Keratinocyte (primary cell): ENCODE measurements around the gene CCT2. TPM values are rescaled to one million over a fixed set of nuclear protein-coding genes. Genes with fewer than 3 reads are reported as not detected.
A peak's percentile ranks its signal among the peaks of the same experiment; 100 is the strongest.

Source experiments
- DNase-seq: peaks from one replicate; pipeline ENCODE4 v3.0.0-alpha.2; 2011; ENCODE audit warnings: low read depth, missing footprints, low spot score
- FAIRE-seq: peaks from 2 replicates; lab custom pipeline; 2011; peaks lifted over from hg19 to GRCh38; lab: Jason Lieb, UNC
- H2AFZ ChIP-seq: 2 replicates; pipeline ENCODE4 v1.6.0; 2012; ENCODE audit warnings: low read length, control low read depth, inconsistent platforms; ENCODE audit not compliant: control insufficient read depth
- H3K27ac ChIP-seq: 2 replicates; pipeline ENCODE4 v1.5.1; 2011; ENCODE audit warnings: low read length; ENCODE audit not compliant: control insufficient read depth, insufficient read depth
- H3K27me3 ChIP-seq: 3 replicates; pipeline ENCODE4 v1.6.0; 2011; ENCODE audit warnings: low read length; ENCODE audit not compliant: control insufficient read depth, insufficient read depth; ENCODE audit errors: extremely low read depth
- H3K36me3 ChIP-seq, 2 experiments: 2 replicates in 1 of 2; 3 replicates in 1 of 2; pipeline ENCODE4 v1.5.1; 2011; ENCODE audit warnings: low read length in 2 of 2, mild to moderate bottlenecking in 1 of 2; ENCODE audit not compliant: control insufficient read depth in 2 of 2, insufficient read depth in 2 of 2; ENCODE audit errors: extremely low read depth in 1 of 2
- H3K4me1 ChIP-seq: 3 replicates; pipeline ENCODE4 v1.5.1; 2011; ENCODE audit warnings: low read length; ENCODE audit not compliant: control insufficient read depth, insufficient read depth; ENCODE audit errors: extremely low read depth
- H3K4me2 ChIP-seq: 3 replicates; pipeline ENCODE4 v1.6.0; 2011; ENCODE audit warnings: low read depth, low read length; ENCODE audit not compliant: control insufficient read depth, insufficient read depth; ENCODE audit errors: extremely low read depth
- H3K4me3 ChIP-seq, 3 experiments: fragments of 200-600 bp in 1 of 3; sonication (generic) in 1 of 3; 2 replicates in 2 of 3; 3 replicates in 1 of 3; pipeline ENCODE4 v1.5.1; 2011 to 2016; ENCODE audit warnings: low read length in 3 of 3, mild to moderate bottlenecking in 3 of 3, control low read depth in 2 of 3, inconsistent platforms in 1 of 3, low read depth in 1 of 3, mixed read lengths in 1 of 3, mixed run types in 1 of 3, moderate library complexity in 1 of 3; ENCODE audit not compliant: control insufficient read depth in 2 of 3, insufficient read depth in 2 of 3; ENCODE audit errors: extremely low read depth in 1 of 3
- H3K79me2 ChIP-seq: 2 replicates; pipeline ENCODE4 v1.6.0; 2012; ENCODE audit warnings: low read length; ENCODE audit not compliant: control insufficient read depth, insufficient read depth
- H3K9ac ChIP-seq: 3 replicates; pipeline ENCODE4 v1.6.0; 2011; ENCODE audit warnings: low read length; ENCODE audit not compliant: control insufficient read depth, insufficient read depth; ENCODE audit errors: extremely low read depth
- H3K9me1 ChIP-seq: 3 replicates; pipeline ENCODE4 v1.6.0; 2011; ENCODE audit warnings: low read length; ENCODE audit not compliant: control insufficient read depth, insufficient read depth; ENCODE audit errors: extremely low read depth
- H3K9me3 ChIP-seq: 2 replicates; pipeline ENCODE4 v1.5.1; 2012; ENCODE audit warnings: low read depth, low read length; ENCODE audit not compliant: control insufficient read depth
- H4K20me1 ChIP-seq: 3 replicates; pipeline ENCODE4 v1.6.0; 2011; ENCODE audit warnings: low read length; ENCODE audit not compliant: control insufficient read depth, insufficient read depth; ENCODE audit errors: extremely low read depth
- CTCF ChIP-seq, 3 experiments: IDR thresholded peaks in 1 of 3; conservative IDR thresholded peaks in 1 of 3; optimal IDR thresholded peaks in 1 of 3; 2 replicates in 2 of 3; 3 replicates in 1 of 3; pipeline versions ENCODE3 to v1.5.1; 2011; ENCODE audit warnings: low read length in 3 of 3, mild to moderate bottlenecking in 3 of 3, moderate library complexity in 2 of 3, control low read depth in 1 of 3, inconsistent platforms in 1 of 3; ENCODE audit not compliant: insufficient read depth in 2 of 3; ENCODE audit errors: extremely low read depth in 1 of 3
- EZH2 ChIP-seq: IDR thresholded peaks from one replicate; pipeline ENCODE4 v1.6.1; 2012; ENCODE audit warnings: inconsistent platforms, mild to moderate bottlenecking, low read length, moderate library complexity
- dilution Hi-C: fragments of 300-500 bp; cut with MboI; formaldehyde crosslinking; loops from one replicate; pipeline ENCODE4 v1.7.0; 2020; ENCODE audit warnings: low sequenced_read_pairs; ENCODE audit not compliant: extremely low pct_ligation_motif_present
- polyA plus RNA-seq, 5 experiments: library from polyadenylated mRNA; depleted of rRNA in 3 of 5; stranded (reverse) in 3 of 5; stranded (forward) in 1 of 5; unstranded in 1 of 5; fragments of >200 nt; gene quantifications; 1 replicate in 1 of 5; 2 replicates in 3 of 5; 3 replicates in 1 of 5; pipeline versions ENCODE4 v1.2.1 to v1.2.3, GENCODE V29; 2011 to 2012; ENCODE audit warnings: missing spikeins in 2 of 5, low read depth in 1 of 5, low replicate concordance in 1 of 5

The CCT2 gene
- polyA plus RNA-seq, 1 donor (not counting 4 experiments of a cell fraction or from before 2014, with no cell fraction given): 365 TPM

- Histone ChIP-seq H3K4me1 (no peaks in the 10 kb centered on the region), H3K9ac (no peak overlapping the region), H3K36me3 (no peaks in the 10 kb centered on the region), H3K4me2 (no peak overlapping the region), H3K27ac (no peak overlapping the region), H4K20me1 (no peaks in the 10 kb centered on the region), H3K9me1 (no peaks in the 10 kb centered on the region), H3K79me2 (no peaks in the 10 kb centered on the region), H3K9me3 (no peaks in the 10 kb centered on the region), H2AFZ (no peak overlapping the region), H3K4me3 (no peak overlapping the region), H3K27me3 (no peaks in the 10 kb centered on the region)
- DNase-seq (no peak), FAIRE-seq (no peak)
- no peak for TF ChIP-seq EZH2
- TF ChIP-seq CTCF (optimal IDR thresholded peaks at IDR 0.05 in 1 of 3, IDR thresholded peaks at IDR 0.05 in 1 of 3, conservative IDR thresholded peaks at IDR 0.05 in 1 of 3; ENCODE audit: extremely low read depth in 1 of 3, insufficient read depth in 2 of 3, low read length in 3 of 3): no peak
- dilution Hi-C loops: no loop called here
Observed at GRCh38 chr12:69627501-69627900, 42.2 kb downstream of the CCT2 start.

- H3K4me2 ChIP-seq: no peak overlapping the region
- no peak for DNase-seq
- H3K27me3 ChIP-seq: no peaks in the 10 kb centered on the region
- FAIRE-seq: peak; percentile 43
- H4K20me1 ChIP-seq: no peaks in the 10 kb centered on the region
- H3K27ac ChIP-seq: no peak overlapping the region
- no peaks in the 10 kb centered on the region for H3K4me1 ChIP-seq
- no peaks in the 10 kb centered on the region for H3K36me3 ChIP-seq
- dilution Hi-C loops: no loop called here
- TF ChIP-seq EZH2: no peak
- TF ChIP-seq CTCF (optimal IDR thresholded peaks at IDR 0.05 in 1 of 3, IDR thresholded peaks at IDR 0.05 in 1 of 3, conservative IDR thresholded peaks at IDR 0.05 in 1 of 3; ENCODE audit: extremely low read depth in 1 of 3, insufficient read depth in 2 of 3, low read length in 3 of 3): peak; percentile 29 to 60 (median 38)
- no peak overlapping the region for H2AFZ ChIP-seq
- no peak overlapping the region for H3K9ac ChIP-seq
- no peaks in the 10 kb centered on the region for H3K9me1 ChIP-seq
- no peaks in the 10 kb centered on the region for H3K79me2 ChIP-seq
- H3K4me3 ChIP-seq: no peak overlapping the region
- H3K9me3 ChIP-seq: no peaks in the 10 kb centered on the region
Observed at GRCh38 chr12:69630191-69630590, 44.9 kb downstream of the CCT2 start.
